Mammary microvascular endothelial cell (primary cell): Measurements from ENCODE around the gene IMMT. TPM values are rescaled to one million over a fixed set of nuclear protein-coding genes. Genes with fewer than 3 reads are reported as not detected.

Source experiments
- total RNA-seq: library from RNA; depleted of rRNA; stranded (reverse); fragments of >200 nt; gene quantifications from 2 replicates; pipeline ENCODE4 v1.2.3, GENCODE V29; 2015

The IMMT gene
- 68.4 and 81.7 TPM in 2 replicates for total RNA-seq

DNA sequence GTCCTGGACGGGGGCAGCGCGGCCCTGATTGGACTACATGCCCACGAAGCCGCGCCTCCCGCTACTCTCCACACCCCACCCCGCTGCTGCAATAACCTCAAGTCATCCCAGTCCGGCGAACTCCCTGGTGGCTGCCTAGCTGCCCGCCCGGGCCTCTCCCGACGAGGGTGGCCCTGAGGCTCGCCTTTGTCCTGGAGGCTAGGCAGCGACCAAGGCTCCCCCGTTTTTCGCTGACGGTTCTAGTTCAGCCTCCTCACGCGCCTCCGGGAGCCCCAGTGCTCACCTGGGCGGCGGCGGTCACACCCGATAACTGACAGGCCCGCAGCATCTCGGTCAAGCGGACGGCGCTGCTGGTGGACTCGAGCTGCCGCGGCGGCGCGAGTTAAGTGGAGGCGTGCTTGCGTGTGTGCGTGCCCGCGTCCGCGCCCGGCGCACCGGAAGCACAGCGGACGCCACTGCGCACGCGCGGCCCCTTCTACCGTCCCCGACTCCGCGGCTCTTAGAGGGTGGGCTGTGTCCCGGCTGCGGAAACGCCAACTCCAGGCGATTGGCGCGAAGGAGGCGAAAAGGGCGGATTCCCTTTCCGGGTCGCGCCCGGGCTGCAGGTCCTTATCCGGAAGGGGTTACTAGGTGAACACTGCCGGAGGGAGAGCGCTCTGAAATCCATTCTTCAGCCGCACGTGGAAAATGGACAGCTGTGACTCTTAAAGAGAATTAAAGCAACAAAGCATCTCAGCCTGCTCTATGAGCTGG lies at the start of gene IMMT:
TSS of gene IMMT (minus strand) at position 408 of the 753 bp plus-strand sequence. CDS start at position 328, 80 bp downstream.

DNA sequence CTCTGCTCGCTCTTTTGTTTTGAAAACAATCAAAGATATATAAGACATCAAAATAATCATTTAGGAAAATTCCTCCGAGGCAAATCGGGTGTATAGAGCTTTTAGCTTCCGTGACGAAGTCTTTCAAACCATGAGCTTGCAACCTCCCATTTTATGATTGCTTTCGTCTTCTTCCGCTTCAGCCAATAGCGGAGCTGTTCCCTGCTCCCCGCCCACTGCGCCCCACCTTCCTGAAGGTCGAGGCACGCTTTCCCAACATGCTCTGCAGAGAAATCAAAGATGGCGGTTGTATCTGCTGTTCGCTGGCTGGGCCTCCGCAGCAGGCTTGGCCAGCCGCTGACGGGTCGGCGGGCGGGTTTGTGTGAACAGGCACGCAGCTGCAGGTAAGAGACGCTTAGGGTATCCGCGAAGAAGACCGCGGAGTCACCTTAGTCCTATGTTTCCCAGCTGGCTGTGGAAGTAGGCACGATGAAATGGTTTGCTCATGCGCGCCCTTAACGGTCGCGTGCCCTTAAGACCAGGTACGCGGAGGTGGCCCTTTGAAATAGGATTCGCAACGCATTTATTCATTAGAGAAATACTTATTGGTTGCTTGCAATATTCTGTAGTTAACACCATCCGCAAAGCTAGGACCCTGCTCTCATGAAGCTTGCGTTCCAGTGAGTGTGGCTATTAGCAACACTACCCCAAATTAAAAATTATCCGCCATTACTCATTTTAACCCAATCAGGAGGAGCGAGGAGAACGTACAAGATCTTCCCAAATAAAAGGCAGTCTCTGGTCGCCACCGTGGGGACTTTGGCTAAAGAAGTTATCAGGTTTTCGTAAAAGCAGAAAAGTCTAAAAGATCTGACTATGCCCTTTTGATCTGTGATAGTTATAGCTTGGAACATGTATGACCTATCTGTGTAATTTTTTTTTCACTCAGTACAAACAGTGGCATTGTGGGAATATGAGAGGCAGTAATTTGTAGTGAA lies 89.0 kb downstream of the IMMT start, which contains the start of gene PTCD3:
TSS of gene PTCD3 (plus strand) at position 267 of the 977 bp plus-strand sequence. CDS start at position 280, 13 bp downstream.

DNA sequence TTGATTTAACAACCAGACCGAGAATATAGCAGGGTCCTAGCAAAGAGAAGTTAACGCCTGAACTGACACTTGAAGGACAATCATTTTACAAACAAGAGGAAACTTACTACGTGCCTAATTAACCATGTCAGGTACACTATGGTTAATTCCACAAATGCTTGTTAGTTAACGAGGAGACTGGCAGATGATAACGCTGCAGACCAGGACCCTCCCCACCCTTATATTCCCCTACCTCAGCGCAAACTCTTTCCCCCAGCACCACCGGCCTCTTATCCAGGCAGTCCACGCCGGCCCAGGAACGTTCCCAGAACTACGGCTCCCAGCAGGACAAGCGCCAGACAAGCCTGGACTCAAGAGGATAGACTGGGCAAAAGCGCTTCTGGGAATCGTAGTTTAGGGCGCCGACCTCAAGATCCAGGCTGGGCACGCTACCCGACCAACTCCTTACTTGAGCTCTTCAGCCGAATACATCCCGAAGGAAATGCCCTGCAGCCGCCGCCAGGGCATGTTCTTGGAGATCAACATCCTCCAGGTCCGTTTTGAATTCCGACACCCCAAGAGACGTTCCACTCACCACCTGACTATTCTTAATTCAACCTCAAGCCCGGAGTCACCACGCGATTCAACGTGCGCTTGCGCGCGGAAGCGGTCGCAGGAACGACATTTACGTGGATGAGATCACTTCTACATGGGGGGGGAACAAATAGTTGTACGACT lies 89.9 kb downstream of the IMMT start, which contains the start of gene POLR1A:
TSS of gene POLR1A (minus strand) at position 635 of the 717 bp plus-strand sequence. CDS start at position 525, 110 bp downstream.

Other genes with a start within 250 kb of the IMMT start
- gene POLR1A, start 89.6 kb downstream of the IMMT start, total RNA-seq = 18.8 and 38.0 TPM in 2 replicates
- 48.6 and 56.4 TPM in 2 replicates for gene PTCD3, start 89.2 kb downstream of the IMMT start, total RNA-seq
- 38.2 and 53.8 TPM in 2 replicates for gene MRPL35, start 4.0 kb upstream of the IMMT start, total RNA-seq
- 0.40 and 1.0 TPM in 2 replicates for gene REEP1, start 142.2 kb upstream of the IMMT start, total RNA-seq
- 11.2 and 12.1 TPM in 2 replicates for gene KDM3A, start 245.9 kb upstream of the IMMT start, total RNA-seq